ENCODE results near the gene ANKS1B.
"Not testable (repeated sequence)": the region's sequence is repeated elsewhere in the genome, so short reads cannot be mapped to it uniquely, and the experiment has no call there.

The ANKS1B gene
- total RNA-seq: 0 to 6.6 (median 0) reads per million in 17 experiments

DNA sequence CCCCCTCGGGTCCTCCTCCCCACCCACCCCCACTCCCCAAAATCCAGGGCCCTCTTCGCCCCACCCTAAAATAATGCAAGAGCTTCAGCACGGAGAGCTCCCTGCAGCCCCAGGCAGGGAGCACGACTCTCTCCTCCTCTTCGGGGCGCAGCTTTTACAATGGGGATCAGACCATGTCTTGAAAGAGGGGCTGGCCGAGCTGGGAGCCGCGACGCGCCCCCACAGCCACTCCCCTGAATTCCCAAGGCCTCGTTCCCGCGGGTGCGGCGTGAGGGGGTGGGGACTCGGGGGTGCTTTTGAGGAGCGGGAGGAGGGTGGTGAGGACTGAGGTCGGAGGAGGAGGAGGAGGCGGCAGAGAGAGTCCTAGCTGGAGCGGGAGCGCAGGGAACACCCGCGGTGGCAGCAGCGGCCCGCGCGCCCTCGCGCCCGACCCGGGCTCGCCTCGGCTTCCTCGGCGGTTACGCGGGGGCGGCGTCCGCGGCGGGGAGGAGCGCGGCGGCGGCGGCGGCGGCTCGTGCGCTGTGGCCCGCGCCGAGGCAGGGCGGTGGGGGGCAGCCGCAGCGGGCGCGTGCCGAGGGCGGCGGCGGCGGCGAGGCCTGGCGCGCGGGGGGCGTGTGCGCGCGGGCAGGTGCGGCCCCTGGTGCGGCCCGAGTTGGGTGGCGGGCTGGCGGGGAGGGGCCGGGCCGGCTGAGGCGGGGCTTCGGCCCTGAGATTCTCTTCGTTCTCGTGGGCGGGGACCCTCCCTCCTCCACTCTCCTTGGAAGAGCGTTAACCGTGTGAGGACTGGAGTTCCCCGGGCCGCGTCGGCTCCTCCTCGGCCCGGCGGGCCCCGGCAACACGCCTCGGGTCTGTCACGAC is at the start of gene ANKS1B:
TSS of gene ANKS1B (minus strand) at position 666 of the 858 bp plus-strand sequence. CDS start 699 bp downstream, outside the sequence.
- DNase-seq: peak in 3 of 4 experiments; percentile 5 to 52 (median 24)

DNA sequence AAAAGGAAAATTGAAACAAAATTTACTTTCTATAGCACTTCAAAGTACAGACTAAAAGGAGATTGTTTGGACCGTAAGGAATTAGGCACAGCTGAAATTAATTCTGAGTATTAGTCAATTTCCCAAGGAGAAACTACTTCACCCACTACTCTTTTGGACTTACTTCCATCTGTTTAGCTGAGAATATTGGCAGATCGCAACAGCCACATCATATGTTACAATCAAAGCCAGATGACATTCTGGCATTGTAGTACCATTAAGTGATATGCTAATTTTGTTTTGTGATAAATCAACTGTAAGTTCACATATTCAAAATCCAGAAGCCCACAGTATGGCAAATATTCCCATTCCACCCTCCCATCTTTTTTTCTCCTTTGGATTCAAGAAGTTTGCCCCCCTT is 47.1 kb upstream of the ANKS1B start:
- no peak for DNase-seq

DNA sequence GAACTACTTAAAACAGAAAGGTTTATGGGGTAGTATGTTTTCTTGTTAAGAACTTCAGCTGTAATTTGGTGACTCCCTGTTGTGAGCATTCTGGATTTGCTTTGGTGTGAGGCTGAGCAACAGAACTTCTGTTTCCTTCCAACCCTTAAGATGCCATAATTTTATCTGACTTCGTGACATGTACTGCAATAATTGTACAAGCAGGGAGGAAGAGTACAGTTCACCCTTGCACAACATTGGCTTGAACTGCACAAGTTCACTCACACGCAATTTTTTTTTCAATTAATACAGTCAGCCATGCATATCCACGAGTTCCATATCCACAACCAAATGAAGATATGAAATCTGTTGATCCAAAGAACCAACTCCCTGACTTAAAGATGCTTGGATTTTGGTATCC is 42.9 kb upstream of the ANKS1B start:
- DNase-seq: no peak

DNA sequence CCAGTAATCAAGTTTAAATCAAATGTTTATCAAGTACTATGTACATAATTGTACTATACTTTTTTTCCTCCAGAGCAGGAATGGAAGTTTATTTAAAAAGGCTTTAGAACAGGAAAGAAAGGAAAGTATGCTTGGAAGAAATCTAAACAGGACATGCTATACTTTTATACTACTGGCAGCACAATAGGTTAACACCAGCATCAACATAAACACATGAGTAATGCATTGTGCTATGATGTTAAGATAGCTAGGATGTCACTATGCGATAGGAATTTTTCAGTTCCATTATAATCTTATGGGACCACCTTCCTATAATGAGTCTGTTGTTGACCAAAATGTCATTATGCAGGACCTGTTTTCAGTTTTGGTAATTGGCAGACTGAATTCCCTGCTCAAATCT is 41.5 kb upstream of the ANKS1B start:
- no peak for DNase-seq

DNA sequence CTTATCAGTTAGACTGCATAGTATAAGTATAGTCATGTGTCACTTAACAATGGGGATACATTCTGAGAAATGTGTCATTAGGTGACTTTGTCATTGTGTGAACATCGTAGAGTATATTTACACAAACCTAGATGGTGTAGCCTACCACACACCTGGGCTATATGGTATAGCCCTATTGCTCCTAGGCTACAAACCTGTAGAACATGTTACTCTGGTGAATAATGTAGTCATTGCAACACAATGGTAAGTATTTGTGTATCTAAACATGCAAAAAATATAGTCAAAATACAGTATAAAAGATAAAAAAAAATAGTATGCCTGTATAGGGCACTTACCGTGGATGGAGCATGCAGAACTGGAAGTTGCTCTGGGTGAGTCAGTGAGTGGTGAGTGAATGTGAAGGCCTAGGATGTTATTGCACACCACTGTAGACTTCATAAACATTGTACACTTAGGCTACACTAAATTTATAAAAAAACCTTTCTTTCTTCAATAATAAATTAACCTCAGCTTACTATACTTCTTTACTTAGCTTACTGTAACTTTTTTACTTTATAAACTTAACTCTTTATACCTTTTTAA is 40.3 kb upstream of the ANKS1B start:
- DNase-seq: no peak

DNA sequence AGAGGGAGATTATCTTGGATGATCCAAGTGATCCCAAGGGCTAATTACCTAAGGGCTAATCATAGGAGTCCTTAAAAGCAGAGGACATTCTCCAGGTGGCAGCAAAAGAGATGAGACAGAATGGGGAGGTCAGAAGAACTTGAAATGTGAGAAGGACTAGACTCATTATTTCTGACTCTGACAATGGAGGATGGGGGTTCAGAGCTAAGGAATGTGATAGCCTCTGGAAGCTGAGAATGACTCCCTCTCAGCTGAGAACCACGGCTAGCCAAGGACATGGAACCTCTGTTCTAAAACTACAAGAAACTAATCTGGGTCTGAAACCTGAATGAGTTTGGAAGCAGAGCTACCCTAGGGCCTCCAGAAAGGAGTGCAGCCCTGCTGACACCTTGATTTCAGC is 35.6 kb upstream of the ANKS1B start:
- no peak for DNase-seq

DNA sequence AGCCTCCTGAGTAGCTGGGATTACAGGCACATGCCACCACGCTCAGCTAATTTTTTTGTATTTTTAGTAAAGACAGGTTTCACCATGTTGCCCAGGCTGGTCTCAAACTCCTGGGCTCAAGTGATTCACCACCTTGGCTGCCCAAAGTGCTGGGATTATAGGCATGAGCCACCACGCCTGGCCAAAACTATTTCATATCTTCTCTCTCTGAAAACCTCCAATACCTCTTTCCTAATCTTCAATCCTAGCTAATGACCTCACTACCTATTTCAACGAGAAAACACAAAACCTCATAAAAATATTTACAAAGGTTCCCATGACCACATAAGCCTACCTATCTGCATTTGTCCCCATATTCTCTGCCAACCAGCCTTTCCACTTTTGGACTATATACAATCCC is 32.3 kb upstream of the ANKS1B start:
- no peak for DNase-seq

DNA sequence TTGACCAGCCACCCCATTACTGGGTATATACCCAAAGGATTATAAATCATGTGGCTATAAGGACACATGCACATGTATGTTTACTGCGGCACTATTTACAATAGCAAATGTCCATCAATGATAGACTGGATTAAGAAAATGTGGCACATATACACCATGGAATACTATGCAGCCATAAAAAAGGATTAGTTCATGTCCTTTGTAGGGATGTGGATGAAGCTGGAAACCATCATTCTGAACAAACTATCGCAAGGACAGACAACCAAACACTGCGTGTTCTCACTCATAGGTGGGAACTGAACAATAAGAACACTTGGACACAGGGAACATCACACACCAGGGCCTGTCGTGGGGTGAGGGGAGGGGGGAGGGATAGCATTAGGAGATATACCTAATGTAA is 31.6 kb upstream of the ANKS1B start:
- DNase-seq: not testable (repeated sequence)

DNA sequence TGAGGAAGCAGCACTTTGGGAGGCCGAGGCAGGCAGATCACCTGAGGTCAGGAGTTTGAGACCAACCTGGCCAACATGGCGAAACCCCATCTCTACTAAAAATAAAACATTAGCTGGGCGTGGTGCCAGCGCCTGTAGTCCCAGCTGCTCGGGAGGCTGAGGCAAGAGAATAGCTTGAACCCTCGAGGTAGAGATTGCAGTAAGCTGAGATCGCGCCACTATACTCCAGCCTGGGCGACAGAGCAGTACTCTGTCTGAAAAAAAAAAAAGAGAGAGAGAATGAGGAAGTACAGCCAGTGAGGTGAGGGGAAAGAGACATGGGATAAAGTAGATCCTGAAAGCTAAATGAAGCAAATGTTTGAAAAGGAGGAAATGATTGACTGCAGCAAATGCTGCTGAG is 21.1 kb upstream of the ANKS1B start:
- DNase-seq: not testable (repeated sequence)

DNA sequence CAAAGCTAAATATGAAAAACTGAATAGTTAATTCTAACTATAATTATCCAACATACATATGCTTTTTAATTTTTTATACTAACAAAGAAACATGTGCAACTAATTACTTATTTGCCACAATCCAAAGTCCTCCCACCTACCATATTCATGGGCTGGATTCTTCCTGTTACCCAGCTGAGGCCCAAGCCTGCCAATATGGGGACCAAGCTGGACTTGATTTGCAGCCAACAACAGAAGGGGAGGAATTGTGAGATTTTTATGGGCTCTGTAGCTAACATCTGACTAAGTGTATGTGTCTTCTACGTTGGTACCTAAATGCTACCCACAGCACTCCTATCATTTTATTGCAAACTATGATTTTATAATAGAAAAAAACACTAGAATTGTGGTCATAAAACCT is 13.1 kb upstream of the ANKS1B start:
- no peak for DNase-seq

DNA sequence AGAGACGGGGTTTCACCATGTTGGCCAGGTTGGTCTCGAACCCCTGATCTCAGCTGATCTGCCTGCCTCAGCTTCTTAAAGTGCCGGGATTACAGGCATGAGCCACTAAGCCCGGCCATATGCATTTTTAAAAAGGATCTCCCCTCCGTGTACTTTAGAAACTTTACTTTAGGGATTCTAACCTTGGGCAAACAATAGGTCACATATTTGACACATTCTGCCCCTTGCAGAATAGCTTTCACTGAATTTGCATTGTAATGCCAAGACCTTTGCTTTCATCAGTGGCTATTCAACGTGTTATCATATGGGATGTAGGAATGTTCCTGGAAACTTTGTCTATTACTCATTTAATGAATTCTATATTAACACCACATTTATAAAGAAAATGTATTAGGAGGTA is 11.4 kb upstream of the ANKS1B start:
- no peak for DNase-seq

DNA sequence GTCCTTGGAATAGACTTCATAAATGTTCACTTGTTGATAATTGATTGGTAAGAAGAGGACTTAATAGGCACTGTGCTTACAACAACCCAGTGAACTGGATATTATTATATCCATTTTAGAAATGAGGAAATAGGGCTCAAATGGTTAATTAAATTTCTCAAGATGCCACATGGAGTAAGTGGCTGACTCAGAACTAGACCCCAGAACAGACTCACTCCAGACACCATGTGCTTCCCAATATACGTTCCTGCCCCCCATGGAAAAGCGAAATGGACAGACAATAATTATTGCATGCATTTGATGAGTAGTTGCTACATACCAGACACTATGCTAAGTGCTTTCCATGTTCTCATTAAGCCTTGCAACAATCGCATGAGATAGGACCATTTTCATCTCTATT is 895 bp upstream of the ANKS1B start:
- no peak for DNase-seq

DNA sequence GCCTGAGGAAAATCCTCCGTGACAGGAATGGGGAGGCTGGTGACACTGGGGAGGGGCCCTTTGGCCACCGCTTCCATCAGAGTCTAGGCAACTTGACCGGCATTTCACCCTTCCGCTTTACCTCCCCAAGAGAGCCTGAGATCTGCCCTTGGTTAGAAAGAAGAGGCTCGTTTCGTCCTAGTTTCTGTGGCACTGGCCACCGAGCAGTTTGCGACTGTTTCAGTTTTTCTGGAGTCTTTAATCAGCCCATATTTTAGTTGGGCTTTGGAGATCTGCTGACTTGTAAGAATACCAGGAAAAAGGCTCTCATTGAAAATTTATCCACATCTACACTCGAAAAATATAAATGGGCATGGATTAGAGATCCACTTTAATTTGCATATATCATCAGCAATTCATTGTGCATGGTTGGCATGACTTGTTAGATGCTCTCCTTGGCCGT is 414 bp upstream of the ANKS1B start:
- peak in 3 of 4 experiments; percentile 2 to 7 (median 3) for DNase-seq

DNA sequence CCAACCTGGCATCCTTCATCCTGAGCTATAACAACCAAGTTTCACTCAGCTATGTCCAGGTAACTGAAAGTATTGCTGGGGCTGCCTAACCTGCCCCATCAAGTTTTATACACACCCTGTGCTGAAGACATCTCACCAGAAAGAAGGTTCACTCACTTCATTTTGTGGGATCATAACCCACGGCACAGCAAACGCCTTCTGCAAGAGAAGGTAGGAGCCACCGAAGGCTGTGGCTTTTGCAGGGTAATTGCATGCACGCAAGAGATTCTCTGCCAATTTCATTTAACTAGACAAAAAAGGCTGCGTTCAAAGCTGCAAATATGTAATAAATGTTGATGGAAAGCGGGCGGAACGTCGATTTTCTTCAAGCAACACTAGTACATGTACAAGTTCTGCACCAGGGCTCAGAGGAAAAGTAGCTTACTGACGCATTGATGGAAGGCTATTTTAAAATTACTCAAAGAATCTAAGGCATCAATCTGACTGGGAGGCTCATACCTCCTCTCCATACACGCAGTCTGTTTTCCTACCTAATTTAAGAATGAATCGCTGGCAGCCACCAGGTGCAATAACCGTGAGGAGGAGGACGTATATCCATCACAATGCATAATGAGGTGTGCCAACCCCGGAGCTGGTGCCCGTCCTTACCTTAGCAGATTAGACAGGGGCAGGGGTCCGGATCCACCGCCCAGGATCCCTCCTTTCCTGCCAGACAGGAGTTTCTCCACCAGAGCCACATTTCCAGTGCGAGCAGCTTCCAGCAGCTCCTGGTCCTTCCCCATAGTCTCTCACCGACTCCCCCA is 1.1 kb downstream of the ANKS1B start:
- no peak for DNase-seq

DNA sequence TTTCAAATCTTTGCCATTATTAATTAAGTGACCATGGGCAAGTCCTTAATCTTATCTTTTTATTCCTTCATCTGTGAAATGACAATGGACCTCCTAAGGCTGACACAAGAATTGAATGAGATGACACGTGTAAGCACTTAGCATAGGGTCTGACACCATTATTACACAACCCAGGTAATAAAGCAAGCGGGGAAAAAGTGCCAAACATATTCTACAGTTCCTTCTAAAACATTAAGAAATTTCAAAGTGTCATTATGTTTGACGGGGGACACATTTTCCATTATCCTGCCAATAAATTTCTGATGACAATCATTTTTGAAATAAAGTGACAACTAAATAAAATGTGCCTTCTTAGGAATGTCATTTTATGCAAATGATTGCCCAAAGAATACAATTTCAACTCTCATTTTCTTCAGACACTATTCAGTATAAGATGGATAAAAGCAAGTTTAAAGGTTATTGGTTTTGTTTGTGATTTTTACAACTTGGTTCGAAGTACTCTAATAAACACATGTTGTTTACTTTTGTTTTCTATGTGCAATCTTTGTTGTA is 3.0 kb downstream of the ANKS1B start:
- no peak for DNase-seq

DNA sequence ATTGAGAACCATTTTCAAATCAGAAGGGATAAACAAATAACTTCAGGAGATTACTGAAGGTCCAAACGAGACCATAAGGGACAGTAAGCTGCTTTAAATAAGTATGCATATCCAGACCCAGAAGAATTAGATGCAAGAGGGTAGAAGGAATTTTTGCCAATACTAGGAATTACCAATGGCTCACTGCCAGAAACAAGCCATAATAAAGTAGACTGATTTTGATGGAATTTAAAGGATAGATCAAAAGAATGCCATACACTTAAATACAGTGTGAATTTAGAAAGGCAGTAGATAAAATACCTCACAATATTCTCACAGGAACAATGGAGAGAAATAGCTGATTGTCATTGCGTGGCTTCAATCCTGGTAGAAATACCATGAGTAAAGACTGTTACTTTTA is 5.3 kb downstream of the ANKS1B start:
- DNase-seq: no peak

DNA sequence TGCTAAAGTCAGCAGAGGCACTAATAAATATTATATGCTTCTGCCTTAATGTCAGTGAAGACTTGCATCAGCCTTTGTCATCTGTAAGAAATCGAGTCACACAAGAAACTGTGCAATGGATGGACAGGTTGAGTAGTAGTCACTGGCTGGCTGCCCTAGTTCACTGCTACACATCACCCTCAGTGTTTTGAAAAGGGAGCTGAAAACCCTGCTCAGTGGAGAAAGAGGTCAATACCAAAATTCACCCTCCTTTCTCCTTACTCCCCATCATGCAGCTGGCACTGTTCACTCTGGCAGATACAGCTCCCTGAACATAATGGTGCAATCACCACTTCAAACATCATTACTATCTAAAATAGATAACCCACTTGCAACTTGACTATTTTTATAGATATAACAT is 6.6 kb downstream of the ANKS1B start:
- no peak for DNase-seq

DNA sequence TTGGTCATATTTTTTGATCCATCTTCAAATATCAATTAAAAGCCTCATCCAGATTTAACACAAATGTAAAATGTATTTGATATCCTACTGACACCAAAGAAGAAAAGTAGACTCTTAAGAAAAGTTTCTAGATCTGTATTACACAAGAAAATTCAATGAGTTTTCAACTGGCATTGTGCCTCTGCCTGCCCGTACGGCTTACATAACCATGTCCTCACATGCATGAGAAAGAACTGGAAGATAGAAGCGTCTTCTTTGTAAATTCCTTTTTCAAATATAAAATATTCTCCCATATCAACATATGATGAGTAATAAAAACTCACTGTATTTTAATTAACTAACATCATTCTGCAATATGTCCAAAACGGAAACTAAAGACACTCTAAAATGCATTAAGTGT is 7.2 kb downstream of the ANKS1B start:
- DNase-seq: no peak

DNA sequence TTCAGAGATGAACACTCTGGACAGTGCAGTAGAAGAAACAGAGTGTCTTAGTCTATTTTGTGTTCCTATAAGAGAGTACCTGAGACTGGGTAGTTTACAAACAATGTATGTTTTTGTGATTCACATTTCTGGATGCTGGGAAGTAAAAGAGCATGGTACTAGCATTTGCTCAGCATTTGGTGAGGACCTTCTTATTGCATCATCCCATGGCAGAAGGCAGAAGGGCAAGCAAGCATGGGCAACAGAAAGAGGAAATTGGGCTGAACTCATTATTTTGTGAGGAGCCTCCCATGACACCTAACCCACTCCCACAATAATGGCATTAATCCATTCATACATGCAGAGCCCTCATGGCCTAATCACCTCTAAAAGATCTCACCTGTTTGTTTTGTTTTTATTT is 8.0 kb downstream of the ANKS1B start:
- DNase-seq: peak in 1 of 4 experiments; percentile 4

DNA sequence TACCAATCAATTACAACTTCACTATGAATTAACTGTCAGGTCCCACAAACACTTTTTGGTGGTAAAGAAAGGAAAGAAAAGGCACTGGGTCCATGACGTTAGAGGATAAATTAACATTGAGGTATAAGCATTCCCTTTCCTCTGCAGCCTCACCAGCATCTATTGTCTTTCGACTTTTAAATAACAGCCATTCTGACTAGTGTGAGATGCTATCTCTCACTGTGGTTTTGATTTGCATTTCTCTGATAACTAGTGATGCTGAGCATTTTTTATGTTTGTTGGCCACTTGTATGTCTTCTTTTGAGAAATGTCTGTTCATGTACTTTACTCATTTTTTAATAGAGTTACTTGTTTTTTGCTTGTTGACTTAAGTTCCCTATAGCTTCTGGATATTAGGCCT is 9.4 kb downstream of the ANKS1B start:
- no peak for DNase-seq

DNA sequence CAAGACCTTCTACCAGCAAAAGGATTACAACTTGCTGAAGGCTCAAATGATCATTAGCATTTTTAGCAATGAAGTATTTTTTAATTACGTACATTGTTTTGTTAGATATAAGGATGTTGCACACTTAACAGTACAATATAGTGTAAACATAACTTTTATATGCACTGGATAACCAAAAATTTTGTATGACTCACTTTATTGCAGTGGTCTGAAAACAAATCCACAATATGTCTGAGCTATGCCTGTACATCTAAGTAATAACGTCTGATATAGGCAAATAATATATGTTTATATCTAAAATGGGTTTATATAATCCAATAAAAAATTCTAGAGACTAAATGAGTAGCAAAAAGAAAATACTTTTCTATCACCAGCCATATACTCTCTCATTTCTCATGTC is 10.6 kb downstream of the ANKS1B start:
- no peak for DNase-seq

DNA sequence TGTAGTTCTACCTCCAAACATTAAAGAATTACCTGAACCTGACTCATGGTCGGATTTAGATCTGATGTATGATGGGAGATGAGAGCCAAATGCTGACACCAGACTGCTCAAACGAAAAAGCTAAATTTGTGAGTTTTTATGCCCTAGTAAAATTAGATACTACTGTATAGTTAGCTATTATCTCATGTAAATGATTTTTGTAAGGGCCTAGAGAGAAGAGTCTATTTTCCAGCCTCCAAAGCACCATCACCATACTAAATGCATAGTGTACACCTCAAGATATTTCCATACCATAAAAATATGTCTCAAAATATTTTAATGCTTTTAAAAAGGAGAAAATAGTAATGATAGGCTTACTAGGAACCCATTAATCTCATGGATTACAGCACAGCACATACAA is 18.3 kb downstream of the ANKS1B start:
- DNase-seq: no peak

DNA sequence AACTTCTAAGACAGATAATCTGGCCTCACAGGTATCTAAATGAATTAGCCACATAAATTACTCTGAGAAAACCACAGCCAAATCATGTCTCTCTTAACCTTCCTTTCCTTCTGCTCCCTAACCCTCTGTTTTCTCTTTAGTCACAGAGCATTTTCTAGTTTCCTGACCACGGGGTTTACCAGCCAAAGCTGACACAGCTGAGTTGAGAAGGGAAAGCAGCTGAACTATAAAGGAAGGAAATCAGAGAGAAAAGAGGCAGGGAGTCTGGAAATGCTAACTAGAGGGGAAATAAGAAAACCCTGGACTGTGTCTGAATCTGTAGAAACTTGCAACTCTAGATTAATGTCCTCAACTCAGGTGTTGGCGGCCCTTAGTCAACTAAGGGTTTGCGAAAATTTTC is 24.4 kb downstream of the ANKS1B start:
- no peak for DNase-seq

Measured in suppressor macrophage (primary cell).